H1 (cell line): ENCODE data around the gene LCE3C. TPM values are rescaled to one million over a fixed set of nuclear protein-coding genes. Genes with fewer than 3 reads are reported as not detected.

Source experiments
- JUN ChIP-seq: IDR thresholded peaks from 2 replicates; pipeline ENCODE4 v1.6.1; 2011; ENCODE audit warnings: low read depth, mild to moderate bottlenecking, improper control_type of control experiment, low read length
- KDM4A ChIP-seq: IDR thresholded peaks from one replicate; pipeline ENCODE4 v1.7.1; 2012; ENCODE audit warnings: low read depth, mild to moderate bottlenecking, moderate library complexity, low read length, inconsistent platforms; ENCODE audit not compliant: severe bottlenecking
- MAFK ChIP-seq: IDR thresholded peaks from 2 replicates; pipeline ENCODE4 v1.6.1; 2012; ENCODE audit warnings: low read depth, mild to moderate bottlenecking, improper control_type of control experiment, low read length
- SIRT6 ChIP-seq: IDR thresholded peaks from one replicate; pipeline ENCODE4 v1.7.1; 2012; ENCODE audit warnings: low read length, inconsistent platforms
- polyA plus RNA-seq, 7 experiments: library from polyadenylated mRNA; depleted of rRNA in 3 of 7; stranded (reverse) in 5 of 7; unstranded in 2 of 7; fragments of >200 nt in 5 of 7; fragments of 200-250 nt in 2 of 7; gene quantifications; 1 replicate in 5 of 7; 2 replicates in 1 of 7; 4 replicates in 1 of 7; pipeline versions ENCODE4 v1.2.1 to v1.2.3, GENCODE V29; 2011 to 2013; ENCODE audit warnings: missing spikeins in 2 of 7, mixed read lengths in 2 of 7
- total RNA-seq: library from RNA; stranded (reverse); fragmentation: NEBNext Ultra II Directional; extraction: Animal tissue kit (Norgen Biotek cat#: 25700); gene quantifications from 2 replicates; pipeline ENCODE4 v1.2.1, GENCODE V29; 2021
- TF ChIP-seq, protein P1 (sequence below), 3 experiments: IDR thresholded peaks; 1 replicate in 2 of 3; 2 replicates in 1 of 3; pipeline versions ENCODE4 v1.5.1 to v1.6.1; 2011; ENCODE audit warnings: low read length in 3 of 3, mild to moderate bottlenecking in 3 of 3, inconsistent platforms in 2 of 3, low read depth in 1 of 3, moderate library complexity in 1 of 3; ENCODE audit not compliant: insufficient read depth in 1 of 3; ENCODE audit errors: control extremely low read depth in 1 of 3

The LCE3C gene
- total and polyA plus RNA-seq, 2 of the 8 experiments (the other 6 are each of a cell fraction or from before 2014, with no cell fraction given), result not detected

DNA sequence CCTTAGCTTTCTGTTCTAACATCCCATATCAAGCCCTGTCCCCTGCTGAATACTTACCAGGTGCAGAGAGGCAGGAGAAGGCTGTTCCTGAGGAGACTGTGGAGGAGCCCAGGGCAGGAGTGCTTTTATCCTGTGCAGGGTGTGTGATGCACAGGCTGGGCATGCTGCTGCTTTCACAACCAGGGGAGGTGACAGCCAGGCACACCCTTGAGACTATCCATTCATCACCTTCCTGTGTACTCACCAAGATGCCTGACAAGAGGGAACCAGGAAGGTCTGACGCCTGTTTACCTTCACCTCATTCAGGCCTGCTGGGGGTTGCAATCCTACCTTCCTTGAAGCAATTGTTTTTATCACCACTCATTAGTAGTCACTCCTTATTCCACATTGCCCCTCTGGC, 33.4 kb upstream of the LCE3C start, which contains the start of gene LCE3E (continued):
- TF ChIP-seq SIRT6, result no peak
- no peak for TF ChIP-seq JUN
- no peak for TF ChIP-seq MAFK
- TF ChIP-seq KDM4A, result no peak
- TF ChIP-seq, protein P1, sequence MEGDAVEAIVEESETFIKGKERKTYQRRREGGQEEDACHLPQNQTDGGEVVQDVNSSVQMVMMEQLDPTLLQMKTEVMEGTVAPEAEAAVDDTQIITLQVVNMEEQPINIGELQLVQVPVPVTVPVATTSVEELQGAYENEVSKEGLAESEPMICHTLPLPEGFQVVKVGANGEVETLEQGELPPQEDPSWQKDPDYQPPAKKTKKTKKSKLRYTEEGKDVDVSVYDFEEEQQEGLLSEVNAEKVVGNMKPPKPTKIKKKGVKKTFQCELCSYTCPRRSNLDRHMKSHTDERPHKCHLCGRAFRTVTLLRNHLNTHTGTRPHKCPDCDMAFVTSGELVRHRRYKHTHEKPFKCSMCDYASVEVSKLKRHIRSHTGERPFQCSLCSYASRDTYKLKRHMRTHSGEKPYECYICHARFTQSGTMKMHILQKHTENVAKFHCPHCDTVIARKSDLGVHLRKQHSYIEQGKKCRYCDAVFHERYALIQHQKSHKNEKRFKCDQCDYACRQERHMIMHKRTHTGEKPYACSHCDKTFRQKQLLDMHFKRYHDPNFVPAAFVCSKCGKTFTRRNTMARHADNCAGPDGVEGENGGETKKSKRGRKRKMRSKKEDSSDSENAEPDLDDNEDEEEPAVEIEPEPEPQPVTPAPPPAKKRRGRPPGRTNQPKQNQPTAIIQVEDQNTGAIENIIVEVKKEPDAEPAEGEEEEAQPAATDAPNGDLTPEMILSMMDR (IDR thresholded peaks at IDR 0.05; ENCODE audit: control extremely low read depth in 1 of 3, insufficient read depth in 1 of 3, low read depth in 1 of 3, low read length in 3 of 3), result no peak
